BE2C (cell line): Measurements from ENCODE around the gene CD9.

ENCODE experiments used
- DNase-seq: peaks from one replicate; pipeline ENCODE4 v3.0.0-alpha.2; 2020
- H3K27me3 ChIP-seq: fragments of 250-450 bp; sonication (Bioruptor Pico); 2 replicates; pipeline ENCODE4 v1.5.1; 2020; ENCODE audit warnings: mild to moderate bottlenecking
- H3K36me3 ChIP-seq: fragments of 250-450 bp; sonication (Bioruptor Pico); 2 replicates; pipeline ENCODE4 v1.5.1; 2020; ENCODE audit warnings: mild to moderate bottlenecking
- H3K4me1 ChIP-seq: fragments of 250-450 bp; sonication (Bioruptor Pico); 2 replicates; pipeline ENCODE4 v1.5.1; 2020
- H3K4me3 ChIP-seq: 2 replicates; pipeline ENCODE4 v1.5.1; 2011; ENCODE audit warnings: low read depth, low read length
- H3K9me3 ChIP-seq: fragments of 250-450 bp; sonication (Bioruptor Pico); 2 replicates; pipeline ENCODE4 v1.5.1; 2020
- CTCF ChIP-seq: IDR thresholded peaks from 2 replicates; pipeline ENCODE4 v1.5.1; 2012; ENCODE audit warnings: mild to moderate bottlenecking, low read depth, low read length

Gene CD9

GRCh38 chr12:6180268-6181051 is 19.7 kb upstream of the CD9 start:
- Histone ChIP-seq H3K4me1 (peaks cover 12% of the 10 kb centered on the region), H3K4me3 (no peak overlapping the region)
- no peak for TF ChIP-seq CTCF

GRCh38 chr12:6181166-6181565 is 19.0 kb upstream of the CD9 start:
- no peak for DNase-seq
- Histone ChIP-seq H3K4me3 (no peak overlapping the region), H3K36me3 (no peaks in the 10 kb centered on the region), H3K9me3 (no peaks in the 10 kb centered on the region), H3K27me3 (no peaks in the 10 kb centered on the region), H3K4me1 (peaks cover 12% of the 10 kb centered on the region)
- no peak for TF ChIP-seq CTCF

More at GRCh38 chr12:6180268-6181051, 19.7 kb upstream of the CD9 start:
- Histone ChIP-seq H3K36me3 (no peaks in the 10 kb centered on the region), H3K9me3 (no peaks in the 10 kb centered on the region), H3K27me3 (no peaks in the 10 kb centered on the region)
- DNase-seq, result no peak

GRCh38 chr12:6181583-6182278 is 18.5 kb upstream of the CD9 start:
- H3K4me1 ChIP-seq, result peaks cover 12% of the 10 kb centered on the region
- no peaks in the 10 kb centered on the region for H3K9me3 ChIP-seq
- no peak for TF ChIP-seq CTCF
- no peak for DNase-seq
- no peaks in the 10 kb centered on the region for H3K36me3 ChIP-seq
- no peaks in the 10 kb centered on the region for H3K27me3 ChIP-seq
- H3K4me3 ChIP-seq, result no peak overlapping the region

- no peaks in the 10 kb centered on the region for H3K27me3 ChIP-seq
- H3K9me3 ChIP-seq, result no peaks in the 10 kb centered on the region
- no peaks in the 10 kb centered on the region for H3K36me3 ChIP-seq
- DNase-seq, result peak; percentile 69
- no peak overlapping the region for H3K4me3 ChIP-seq
- peaks cover 12% of the 10 kb centered on the region for H3K4me1 ChIP-seq
- no peak for TF ChIP-seq CTCF
Observed at GRCh38 chr12:6182279-6182898, 17.8 kb upstream of the CD9 start.

GRCh38 chr12:6183689-6184428 is 16.3 kb upstream of the CD9 start:
- no peak for TF ChIP-seq CTCF
- Histone ChIP-seq H3K36me3 (no peaks in the 10 kb centered on the region), H3K4me3 (no peak overlapping the region), H3K9me3 (no peaks in the 10 kb centered on the region), H3K4me1 (peaks cover 12% of the 10 kb centered on the region), H3K27me3 (no peaks in the 10 kb centered on the region)
- DNase-seq, result no peak
